Lower leg skin (tissue), 4 donors: ENCODE measurements around the gene TMCC3. TPM values are rescaled to one million over a fixed set of nuclear protein-coding genes. Genes with fewer than 3 reads are reported as not detected.

Experiments used
- DNase-seq, 2 donors: peaks; one replicate each; pipeline ENCODE4 v3.0.0-alpha.2; 2019; ENCODE audit warnings: low spot score in 2 of 2
- H3K4me3 ChIP-seq: fragments of 200-600 bp; sonication (generic); 2 replicates; pipeline ENCODE4 v1.5.1; 2017; ENCODE audit warnings: mild to moderate bottlenecking, low read depth; ENCODE audit not compliant: poor library complexity, severe bottlenecking
- POLR2A ChIP-seq, 2 donors: fragments of 450-650 bp; IDR thresholded peaks; one replicate each; pipeline ENCODE4 v1.6.1; 2016 to 2017; ENCODE audit warnings: antibody characterized with exemption in 2 of 2, mild to moderate bottlenecking in 1 of 2, moderate library complexity in 1 of 2
- WGBS, 2 donors: methylation state at CpG; one replicate each; pipeline ENCODE4 v1.1.5; 2018; 5-methylcytosine and 5-hydroxymethylcytosine counted together
- intact Hi-C: fragments of 100-400 bp; cut with DNase I; formaldehyde crosslinking; loops from one replicate; pipeline ENCODE4 v1.15.0; 2023; ENCODE audit warnings: low total_unique reads
- total RNA-seq, 4 donors: library from RNA; depleted of rRNA; stranded (reverse); fragments of >200 nt; gene quantifications; one replicate each; pipeline ENCODE4 v1.1.0, GENCODE V29; 2016
- TF ChIP-seq, protein P1 (sequence below), 3 donors: fragments of 450-650 bp; IDR thresholded peaks; one replicate each; pipeline ENCODE4 v1.5.1; 2016; ENCODE audit warnings: antibody characterized with exemption in 3 of 3, mild to moderate bottlenecking in 3 of 3, moderate library complexity in 2 of 3

Gene TMCC3
- total RNA-seq, 4 donors from 2014 or later = 13.8 to 18.2 (median 17.5) TPM

DNA sequence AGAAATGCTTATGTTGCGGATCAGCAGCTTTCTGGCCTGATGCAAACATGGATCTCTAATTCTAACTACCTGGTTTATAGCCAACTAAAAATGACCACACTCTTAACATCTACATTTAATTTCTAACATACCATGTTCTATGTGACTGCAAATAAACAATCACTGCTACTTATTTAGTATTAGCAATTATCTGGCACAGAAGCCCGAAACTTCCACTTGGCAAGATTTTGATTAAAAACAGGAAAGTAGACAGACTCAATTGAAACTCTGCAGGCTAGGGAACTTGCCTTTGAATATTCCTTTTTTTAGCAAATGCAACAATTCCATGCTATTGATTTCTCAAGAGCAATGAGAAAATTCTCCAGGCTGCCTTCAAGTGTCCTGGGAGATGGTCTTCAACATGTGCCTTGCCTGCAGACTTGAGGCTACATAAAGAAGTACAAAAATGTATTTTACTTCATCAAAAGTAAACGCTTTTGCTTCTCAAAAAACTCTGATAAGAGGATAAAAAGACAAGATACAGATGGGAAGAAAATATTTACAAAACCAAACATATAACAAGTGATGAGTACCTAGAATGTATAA is 9.1 kb upstream of the TMCC3 start:
- no peak for DNase-seq
- TF ChIP-seq, protein P1, sequence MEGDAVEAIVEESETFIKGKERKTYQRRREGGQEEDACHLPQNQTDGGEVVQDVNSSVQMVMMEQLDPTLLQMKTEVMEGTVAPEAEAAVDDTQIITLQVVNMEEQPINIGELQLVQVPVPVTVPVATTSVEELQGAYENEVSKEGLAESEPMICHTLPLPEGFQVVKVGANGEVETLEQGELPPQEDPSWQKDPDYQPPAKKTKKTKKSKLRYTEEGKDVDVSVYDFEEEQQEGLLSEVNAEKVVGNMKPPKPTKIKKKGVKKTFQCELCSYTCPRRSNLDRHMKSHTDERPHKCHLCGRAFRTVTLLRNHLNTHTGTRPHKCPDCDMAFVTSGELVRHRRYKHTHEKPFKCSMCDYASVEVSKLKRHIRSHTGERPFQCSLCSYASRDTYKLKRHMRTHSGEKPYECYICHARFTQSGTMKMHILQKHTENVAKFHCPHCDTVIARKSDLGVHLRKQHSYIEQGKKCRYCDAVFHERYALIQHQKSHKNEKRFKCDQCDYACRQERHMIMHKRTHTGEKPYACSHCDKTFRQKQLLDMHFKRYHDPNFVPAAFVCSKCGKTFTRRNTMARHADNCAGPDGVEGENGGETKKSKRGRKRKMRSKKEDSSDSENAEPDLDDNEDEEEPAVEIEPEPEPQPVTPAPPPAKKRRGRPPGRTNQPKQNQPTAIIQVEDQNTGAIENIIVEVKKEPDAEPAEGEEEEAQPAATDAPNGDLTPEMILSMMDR (IDR thresholded peaks at IDR 0.05) = no peak
- no peak for TF ChIP-seq POLR2A (IDR thresholded peaks at IDR 0.05)
- H3K4me3 ChIP-seq = no peak overlapping the region
- intact Hi-C loops = no loop called here
- 52 to 61% methylated on average over 3 of the region's 3 CpGs for WGBS, 2 donors

DNA sequence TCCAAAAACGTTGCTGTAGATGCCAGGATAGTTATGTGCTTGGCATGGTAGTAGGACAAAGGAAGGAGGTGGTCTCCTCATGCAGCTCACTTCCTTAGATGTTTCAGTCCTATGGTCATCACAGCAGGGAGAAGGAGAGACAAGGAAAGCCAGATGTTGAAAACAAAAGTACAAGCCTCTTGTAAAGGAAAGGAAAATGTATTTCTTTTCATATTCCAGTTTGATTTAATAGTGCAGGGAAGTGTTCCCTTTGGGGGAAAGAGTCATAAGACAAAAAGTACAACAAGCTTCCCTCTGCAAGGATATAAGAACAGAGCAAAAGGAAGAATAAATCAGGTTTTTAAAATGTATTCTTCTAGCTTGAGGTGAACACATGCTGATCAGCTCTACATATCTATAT is 8.6 kb upstream of the TMCC3 start:
- TF ChIP-seq, protein P1 (IDR thresholded peaks at IDR 0.05) = no peak
- TF ChIP-seq POLR2A (IDR thresholded peaks at IDR 0.05) = no peak
- intact Hi-C loops = no loop called here
- DNase-seq = no peak
- no peak overlapping the region for H3K4me3 ChIP-seq
- WGBS, 2 donors = 0 to 18% methylated on average over 1 of the region's 1 CpG

DNA sequence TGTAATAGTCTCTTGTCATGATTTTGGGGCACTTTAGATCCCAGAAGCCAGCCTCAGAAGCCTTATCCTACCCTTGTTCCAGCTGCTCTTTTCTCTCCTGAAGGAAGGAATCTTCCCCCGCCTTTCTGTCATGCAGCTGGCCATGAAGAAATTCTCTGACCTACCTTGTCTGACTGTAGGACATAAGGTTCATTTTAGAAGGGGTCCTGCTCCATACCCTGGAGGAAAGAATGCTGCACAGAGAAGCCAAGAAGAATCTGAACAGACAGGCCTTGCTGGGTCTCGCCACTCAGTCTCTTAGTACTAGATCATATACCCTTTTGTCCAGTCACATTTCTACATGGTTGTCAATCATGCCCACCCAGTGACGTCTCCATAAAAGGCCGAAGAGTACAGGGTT is 6.2 kb upstream of the TMCC3 start:
- DNase-seq = no peak
- intact Hi-C loops = no loop called here
- 88 to 95% methylated on average over 4 of the region's 4 CpGs for WGBS, 2 donors
- TF ChIP-seq, protein P1 (IDR thresholded peaks at IDR 0.05) = no peak
- no peak for TF ChIP-seq POLR2A (IDR thresholded peaks at IDR 0.05)
- H3K4me3 ChIP-seq = no peak overlapping the region

DNA sequence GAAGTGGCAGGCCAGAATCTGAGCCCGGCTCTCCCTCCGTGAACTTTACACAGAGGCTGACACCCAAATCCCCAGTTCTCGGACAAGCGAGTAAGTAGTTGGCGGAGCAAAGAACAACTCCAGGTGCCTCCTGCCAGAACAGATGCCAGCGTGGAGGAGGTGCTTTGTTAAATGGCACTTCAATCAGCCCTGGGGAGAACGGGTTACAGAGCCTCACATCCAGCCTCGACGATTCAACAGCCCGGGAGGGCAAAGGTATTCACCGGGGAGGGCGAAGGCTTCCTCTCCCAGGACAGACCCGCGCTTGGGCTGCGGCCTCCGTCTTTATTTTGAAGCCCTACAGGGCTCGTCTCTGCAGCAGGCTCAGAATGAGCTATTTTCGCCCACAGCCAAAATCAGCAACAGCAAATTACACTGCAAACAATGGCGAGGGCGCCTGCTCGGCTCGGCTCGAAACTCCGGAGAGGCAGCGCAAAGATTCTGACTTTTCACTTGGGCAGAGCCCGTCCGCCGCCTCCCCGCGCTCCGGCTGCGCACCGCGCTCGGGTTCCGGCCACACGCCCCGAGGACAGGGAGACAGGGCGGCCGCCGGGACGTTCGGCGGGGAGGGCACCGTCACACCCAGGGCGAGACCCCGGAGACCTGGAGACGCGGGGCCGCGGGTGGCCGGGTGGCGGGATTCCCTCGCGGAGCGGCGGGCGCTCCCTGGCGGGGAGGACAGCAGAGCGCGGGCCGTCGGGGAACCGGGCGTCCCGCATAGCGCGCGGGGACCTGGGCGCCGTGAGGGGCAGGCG is 811 bp downstream of the TMCC3 start:
- intact Hi-C loops = no loop called here
- TF ChIP-seq, protein P1 (IDR thresholded peaks at IDR 0.05) = no peak
- TF ChIP-seq POLR2A (IDR thresholded peaks at IDR 0.05) = no peak
- H3K4me3 ChIP-seq = peak overlapping the region; percentile 44
- peak in 1 of 2 donors; percentile 23 for DNase-seq
- 1 to 5% methylated on average over 26 to 49 of the region's 72 CpGs for WGBS, 2 donors

DNA sequence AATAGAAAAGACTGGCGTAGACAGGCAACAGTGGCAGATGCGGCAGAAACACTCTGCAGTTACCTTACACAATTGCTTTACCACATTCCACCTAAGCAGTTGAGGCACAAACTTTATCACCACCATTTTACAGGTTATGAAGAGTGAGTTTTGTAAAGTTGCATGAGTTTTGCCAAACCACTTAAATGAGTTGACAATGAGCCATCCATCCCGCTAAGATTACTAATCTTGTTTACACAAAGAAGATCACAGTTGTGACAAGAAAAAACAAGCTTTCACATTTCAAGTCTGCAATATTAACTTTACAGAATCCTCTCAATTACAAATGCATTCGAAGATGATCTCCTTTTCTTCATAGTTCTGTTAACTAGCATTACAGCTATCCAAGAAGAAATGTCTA is 1.8 kb downstream of the TMCC3 start:
- H3K4me3 ChIP-seq = no peak overlapping the region
- intact Hi-C loops = no loop called here
- 62 to 69% methylated on average over 4 of the region's 4 CpGs for WGBS, 2 donors
- DNase-seq = no peak
- no peak for TF ChIP-seq POLR2A (IDR thresholded peaks at IDR 0.05)
- TF ChIP-seq, protein P1 (IDR thresholded peaks at IDR 0.05) = no peak
